LHCN-M2 (cell line): ENCODE data around the gene UNC119. TPM values are rescaled to one million over a fixed set of nuclear protein-coding genes. Genes with fewer than 3 reads are reported as not detected.
A peak's percentile ranks its signal among the peaks of the same experiment; 100 is the strongest.

Source experiments
- DNase-seq: peaks from one replicate; pipeline ENCODE4 v3.0.0-alpha.2; 2012; ENCODE audit warnings: low read depth
- total RNA-seq: library from RNA; depleted of rRNA; stranded (reverse); fragments of >200 nt; gene quantifications from 2 replicates; pipeline ENCODE4 v1.2.3, GENCODE V29; 2014

The UNC119 gene
- total RNA-seq, 1 experiment from 2014 or later, result 44.3 TPM

GRCh38 chr17:28573040-28573380 is 20.6 kb upstream of the UNC119 start:
- peak; percentile 24 for DNase-seq

GRCh38 chr17:28572259-28573039 is 20.0 kb upstream of the UNC119 start:
- no peak for DNase-seq

GRCh38 chr17:28571361-28572122 is 19.1 kb upstream of the UNC119 start, which contains the start of gene PIGS:
Gene PIGS, minus strand, starts transcription at chr17:28571524. Its CDS starts 28 bp downstream, at chr17:28571496.
- peak; percentile 87 for DNase-seq

GRCh38 chr17:28570716-28571360 is 18.4 kb upstream of the UNC119 start:
- DNase-seq, result no peak

- no peak for DNase-seq
These were observed 17.0 kb upstream of the UNC119 start for GRCh38 chr17:28569446-28569845.

GRCh38 chr17:28567604-28568003 is 15.2 kb upstream of the UNC119 start:
- no peak for DNase-seq

- DNase-seq, result peak; percentile 75
These were observed 11.1 kb upstream of the UNC119 start for GRCh38 chr17:28563475-28563874.

- DNase-seq, result no peak
These were observed 2.6 kb upstream of the UNC119 start for GRCh38 chr17:28555022-28555421.

- DNase-seq, result no peak
These were observed 2.1 kb upstream of the UNC119 start for GRCh38 chr17:28554565-28554964.

GRCh38 chr17:28553000-28553505 is 629 bp upstream of the UNC119 start:
- DNase-seq, result no peak

- peak; percentile 41 for DNase-seq
These were observed 826 bp downstream of the UNC119 start for GRCh38 chr17:28551421-28552175.

GRCh38 chr17:28550858-28551257 is 1.6 kb downstream of the UNC119 start:
- no peak for DNase-seq

GRCh38 chr17:28549236-28550132 is 2.9 kb downstream of the UNC119 start:
- no peak for DNase-seq

GRCh38 chr17:28548417-28549130 is 3.9 kb downstream of the UNC119 start:
- no peak for DNase-seq

GRCh38 chr17:28547623-28548416 is 4.6 kb downstream of the UNC119 start:
- DNase-seq, result peak; percentile 73

- DNase-seq, result no peak
These were observed 5.3 kb downstream of the UNC119 start for GRCh38 chr17:28547096-28547622.

- no peak for DNase-seq
These were observed 6.5 kb downstream of the UNC119 start for GRCh38 chr17:28545787-28546415.

GRCh38 chr17:28545141-28545503 is 7.3 kb downstream of the UNC119 start:
- DNase-seq, result no peak
